H1 (cell line): ENCODE results near the gene EPHA6. TPM values are rescaled to one million over a fixed set of nuclear protein-coding genes. Genes with fewer than 3 reads are reported as not detected.

Experiments used
- CHD1 ChIP-seq: IDR thresholded peaks from 2 replicates; pipeline ENCODE4 v1.6.1; 2012; ENCODE audit warnings: low read depth, low read length, improper control_type of control experiment
- CHD7 ChIP-seq: fragments of 300-600 bp; sonication (generic); IDR thresholded peaks from 2 replicates; pipeline ENCODE4 v1.7.1; 2012; ENCODE audit warnings: low read length, moderate library complexity, mild to moderate bottlenecking, inconsistent platforms; ENCODE audit not compliant: insufficient replicate concordance
- CREB1 ChIP-seq: IDR thresholded peaks from 2 replicates; pipeline ENCODE4 v1.6.1; 2012; ENCODE audit warnings: inconsistent platforms
- EZH2 ChIP-seq: fragments of 200-600 bp; sonication (generic); IDR thresholded peaks from 2 replicates; pipeline ENCODE4 v1.7.1; 2012; ENCODE audit warnings: low read depth, mild to moderate bottlenecking, moderate library complexity, low read length, inconsistent platforms; ENCODE audit not compliant: severe bottlenecking
- JUN ChIP-seq: IDR thresholded peaks from 2 replicates; pipeline ENCODE4 v1.6.1; 2011; ENCODE audit warnings: low read depth, mild to moderate bottlenecking, improper control_type of control experiment, low read length
- MAFK ChIP-seq: IDR thresholded peaks from 2 replicates; pipeline ENCODE4 v1.6.1; 2012; ENCODE audit warnings: low read depth, mild to moderate bottlenecking, improper control_type of control experiment, low read length
- SAP30 ChIP-seq: fragments of 300-600 bp; sonication (generic); IDR thresholded peaks from 2 replicates; pipeline ENCODE4 v1.7.1; 2012; ENCODE audit warnings: low read length, moderate library complexity, mild to moderate bottlenecking, inconsistent platforms; ENCODE audit not compliant: insufficient read depth, insufficient replicate concordance
- SIRT6 ChIP-seq: IDR thresholded peaks from one replicate; pipeline ENCODE4 v1.7.1; 2012; ENCODE audit warnings: low read length, inconsistent platforms
- polyA plus RNA-seq, 7 experiments: library from polyadenylated mRNA; depleted of rRNA in 3 of 7; stranded (reverse) in 5 of 7; unstranded in 2 of 7; fragments of >200 nt in 5 of 7; fragments of 200-250 nt in 2 of 7; gene quantifications; 1 replicate in 5 of 7; 2 replicates in 1 of 7; 4 replicates in 1 of 7; pipeline versions ENCODE4 v1.2.1 to v1.2.3, GENCODE V29; 2011 to 2013; ENCODE audit warnings: missing spikeins in 2 of 7, mixed read lengths in 2 of 7
- total RNA-seq: library from RNA; stranded (reverse); fragmentation: NEBNext Ultra II Directional; extraction: Animal tissue kit (Norgen Biotek cat#: 25700); gene quantifications from 2 replicates; pipeline ENCODE4 v1.2.1, GENCODE V29; 2021
- TF ChIP-seq, protein P1 (sequence below): IDR thresholded peaks from 2 replicates; pipeline ENCODE4 v1.6.1; 2011; ENCODE audit warnings: low read depth, mild to moderate bottlenecking, low read length; ENCODE audit not compliant: insufficient read depth
- TF ChIP-seq, protein P2 (sequence below): IDR thresholded peaks from 2 replicates; pipeline ENCODE4 v1.6.1; 2012; ENCODE audit warnings: low read length, inconsistent platforms

The EPHA6 gene
- total and polyA plus RNA-seq, 2 of the 8 experiments (the other 6 are each of a cell fraction or from before 2014, with no cell fraction given), result 0.83 to 3.2 TPM

GRCh38 chr3:97043411-97043810 is 229.0 kb downstream of the EPHA6 start (continued):
- TF ChIP-seq CHD7 (no peak), SIRT6 (no peak), SAP30 (no peak), MAFK (no peak), EZH2 (no peak), CHD1 (no peak), JUN (no peak), CREB1 (no peak)
- TF ChIP-seq, protein P1, sequence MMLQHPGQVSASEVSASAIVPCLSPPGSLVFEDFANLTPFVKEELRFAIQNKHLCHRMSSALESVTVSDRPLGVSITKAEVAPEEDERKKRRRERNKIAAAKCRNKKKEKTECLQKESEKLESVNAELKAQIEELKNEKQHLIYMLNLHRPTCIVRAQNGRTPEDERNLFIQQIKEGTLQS, result no peak
- TF ChIP-seq, protein P2, sequence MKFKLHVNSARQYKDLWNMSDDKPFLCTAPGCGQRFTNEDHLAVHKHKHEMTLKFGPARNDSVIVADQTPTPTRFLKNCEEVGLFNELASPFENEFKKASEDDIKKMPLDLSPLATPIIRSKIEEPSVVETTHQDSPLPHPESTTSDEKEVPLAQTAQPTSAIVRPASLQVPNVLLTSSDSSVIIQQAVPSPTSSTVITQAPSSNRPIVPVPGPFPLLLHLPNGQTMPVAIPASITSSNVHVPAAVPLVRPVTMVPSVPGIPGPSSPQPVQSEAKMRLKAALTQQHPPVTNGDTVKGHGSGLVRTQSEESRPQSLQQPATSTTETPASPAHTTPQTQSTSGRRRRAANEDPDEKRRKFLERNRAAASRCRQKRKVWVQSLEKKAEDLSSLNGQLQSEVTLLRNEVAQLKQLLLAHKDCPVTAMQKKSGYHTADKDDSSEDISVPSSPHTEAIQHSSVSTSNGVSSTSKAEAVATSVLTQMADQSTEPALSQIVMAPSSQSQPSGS, result no peak
